Measurements from ENCODE around the gene FAM25A.
"Not testable (repeated sequence)": the region's sequence is repeated elsewhere in the genome, so short reads cannot be mapped to it uniquely, and the experiment has no call there.

Gene FAM25A

DNA sequence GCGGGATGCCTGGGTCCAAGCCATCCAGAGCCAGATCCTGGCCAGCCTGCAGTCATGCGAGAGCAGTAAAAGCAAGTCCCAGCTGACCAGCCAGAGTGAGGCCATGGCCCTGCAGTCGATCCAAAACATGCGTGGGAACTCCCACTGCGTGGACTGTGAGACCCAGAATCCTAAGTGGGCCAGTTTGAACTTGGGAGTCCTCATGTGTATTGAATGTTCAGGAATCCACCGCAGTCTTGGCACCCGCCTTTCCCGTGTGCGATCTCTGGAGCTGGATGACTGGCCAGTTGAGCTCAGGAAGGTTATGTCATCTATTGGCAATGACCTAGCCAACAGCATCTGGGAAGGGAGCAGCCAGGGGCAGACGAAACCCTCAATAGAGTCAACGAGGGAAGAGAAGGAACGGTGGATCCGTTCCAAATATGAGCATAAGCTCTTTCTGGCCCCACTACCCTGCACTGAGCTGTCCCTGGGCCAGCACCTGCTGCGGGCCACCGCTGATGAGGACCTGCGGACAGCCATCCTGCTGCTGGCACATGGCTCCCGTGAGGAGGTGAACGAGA is 10.9 kb upstream of the FAM25A start:
- H3K4me1 ChIP-seq (ENCODE audit: control insufficient read depth, insufficient read depth, low read length); H3K36me3 ChIP-seq (ENCODE audit: control insufficient read depth, insufficient read depth, low read length); H3K9me3 ChIP-seq (ENCODE audit: control insufficient read depth, low read length); H3K27me3 ChIP-seq (ENCODE audit: control insufficient read depth, insufficient read depth, low read length, poor library complexity, severe bottlenecking); H3K4me3 ChIP-seq (ENCODE audit: insufficient read depth, low read depth, low read length); H3K27ac ChIP-seq (ENCODE audit: insufficient read depth, low read depth, low read length, poor library complexity, severe bottlenecking): not testable (repeated sequence)
- 96 to 97% methylated on average over 15 to 16 of the region's 18 CpGs for WGBS, 2 experiments

DNA sequence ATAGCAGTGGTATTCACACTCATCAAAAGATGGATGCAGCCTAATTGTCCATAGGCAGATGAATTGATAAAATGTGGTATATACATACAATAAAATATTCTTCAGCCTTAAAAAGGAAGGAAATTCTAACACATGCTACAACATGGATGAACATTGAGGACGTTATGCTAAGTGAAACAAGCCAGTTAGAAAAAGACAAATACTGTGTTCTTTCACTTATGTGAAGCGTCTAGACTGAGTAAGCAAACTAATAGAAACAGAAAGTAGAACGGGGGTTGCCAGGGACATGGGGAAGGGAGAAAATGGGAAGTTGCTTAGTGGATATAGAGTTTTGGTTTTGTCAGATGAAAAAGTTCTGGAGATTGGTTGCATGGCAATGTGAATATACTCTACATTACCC is 6.6 kb upstream of the FAM25A start:
- not testable (repeated sequence) for H3K27ac ChIP-seq (ENCODE audit: insufficient read depth, low read depth, low read length, poor library complexity, severe bottlenecking); H3K27me3 ChIP-seq (ENCODE audit: control insufficient read depth, insufficient read depth, low read length, poor library complexity, severe bottlenecking); H3K36me3 ChIP-seq (ENCODE audit: control insufficient read depth, insufficient read depth, low read length); H3K4me3 ChIP-seq (ENCODE audit: insufficient read depth, low read depth, low read length); H3K9me3 ChIP-seq (ENCODE audit: control insufficient read depth, low read length); H3K4me1 ChIP-seq (ENCODE audit: control insufficient read depth, insufficient read depth, low read length)
- 100% methylated on average over 1 of the region's 3 CpGs; no CpG with 5 or more reads in 1 of the 2 experiments for WGBS, 2 experiments

DNA sequence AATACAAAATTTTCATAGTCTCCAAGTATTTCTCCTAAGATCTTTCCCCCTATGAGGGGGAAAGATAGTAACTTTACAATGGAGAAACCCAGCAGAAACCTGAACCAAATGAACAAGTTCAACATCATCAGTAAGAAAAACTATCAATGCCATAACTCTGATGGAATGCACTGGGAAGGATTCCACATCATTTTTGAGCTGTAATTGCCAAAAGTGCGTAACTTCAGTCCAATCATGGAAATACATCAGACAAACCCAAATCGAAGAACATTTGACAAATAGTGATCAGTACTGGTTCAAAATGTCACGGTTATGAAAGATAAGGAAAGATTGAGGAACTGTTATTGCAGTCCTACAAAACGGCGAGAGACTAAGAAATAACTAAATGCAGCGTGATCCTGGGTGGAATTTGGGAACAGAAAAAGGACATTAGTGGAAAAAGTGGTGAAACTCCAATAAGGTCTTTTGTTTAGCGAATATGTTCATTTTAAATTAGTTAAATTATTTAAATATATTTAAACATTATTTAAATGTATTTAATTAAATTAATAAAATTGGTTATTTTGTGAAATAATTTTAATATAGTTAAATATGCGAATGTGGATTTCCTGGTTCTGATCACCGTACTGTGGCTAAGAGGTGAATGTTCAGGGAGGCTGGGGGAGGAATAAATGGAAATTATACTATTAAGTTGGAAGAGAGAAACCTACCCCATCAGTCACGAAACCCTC is 4.9 kb upstream of the FAM25A start:
- H3K4me1 ChIP-seq (ENCODE audit: control insufficient read depth, insufficient read depth, low read length); H3K27me3 ChIP-seq (ENCODE audit: control insufficient read depth, insufficient read depth, low read length, poor library complexity, severe bottlenecking); H3K27ac ChIP-seq (ENCODE audit: insufficient read depth, low read depth, low read length, poor library complexity, severe bottlenecking); H3K36me3 ChIP-seq (ENCODE audit: control insufficient read depth, insufficient read depth, low read length); H3K9me3 ChIP-seq (ENCODE audit: control insufficient read depth, low read length); H3K4me3 ChIP-seq (ENCODE audit: insufficient read depth, low read depth, low read length): not testable (repeated sequence)
- WGBS, 2 experiments = 89 to 100% methylated on average over 5 to 6 of the region's 10 CpGs

DNA sequence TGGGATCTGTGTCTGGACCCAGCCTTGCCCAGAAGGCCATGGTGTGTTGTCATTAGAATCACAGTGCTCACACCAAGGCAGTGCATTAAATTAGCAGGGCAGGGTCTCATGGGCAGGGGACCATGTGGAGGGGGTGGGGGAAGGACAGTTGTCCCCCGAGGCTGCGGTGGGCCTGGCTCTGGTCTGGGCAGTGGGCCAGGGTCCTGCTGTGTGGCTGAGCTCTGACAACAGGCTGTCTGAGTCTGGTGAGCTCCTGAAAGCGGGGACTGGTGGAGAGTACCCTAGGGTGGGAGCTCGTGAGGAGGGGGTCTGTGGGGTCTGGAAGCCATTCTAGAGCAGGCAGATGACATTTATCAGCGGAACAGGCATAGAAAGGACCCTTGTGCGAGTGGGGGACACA is 2.0 kb upstream of the FAM25A start:
- WGBS, 2 experiments = 93 to 96% methylated on average over 6 of the region's 6 CpGs
- H3K27ac ChIP-seq (ENCODE audit: insufficient read depth, low read depth, low read length, poor library complexity, severe bottlenecking); H3K4me1 ChIP-seq (ENCODE audit: control insufficient read depth, insufficient read depth, low read length); H3K9me3 ChIP-seq (ENCODE audit: control insufficient read depth, low read length); H3K27me3 ChIP-seq (ENCODE audit: control insufficient read depth, insufficient read depth, low read length, poor library complexity, severe bottlenecking); H3K36me3 ChIP-seq (ENCODE audit: control insufficient read depth, insufficient read depth, low read length); H3K4me3 ChIP-seq (ENCODE audit: insufficient read depth, low read depth, low read length): not testable (repeated sequence)

DNA sequence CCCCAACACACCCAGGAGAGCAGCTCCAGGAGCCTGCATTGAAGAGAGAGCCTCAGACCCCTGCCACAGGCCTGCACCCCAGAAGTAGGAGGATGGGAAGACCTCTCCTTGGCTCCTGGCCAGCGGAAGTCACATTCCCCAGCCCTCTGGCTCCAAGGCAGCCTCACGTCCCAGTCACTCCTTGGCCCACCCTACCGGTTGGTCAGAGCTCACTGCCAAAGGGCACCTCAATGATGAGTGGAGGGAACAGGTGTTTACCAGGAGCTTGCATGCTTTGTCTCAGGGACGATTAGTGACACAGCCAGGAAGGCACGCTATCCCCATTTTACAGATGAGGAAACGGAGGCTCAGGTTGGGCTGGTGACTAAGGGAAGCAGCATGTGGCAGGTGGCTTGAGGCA is 1.0 kb upstream of the FAM25A start:
- H3K27ac ChIP-seq (ENCODE audit: insufficient read depth, low read depth, low read length, poor library complexity, severe bottlenecking); H3K27me3 ChIP-seq (ENCODE audit: control insufficient read depth, insufficient read depth, low read length, poor library complexity, severe bottlenecking); H3K4me3 ChIP-seq (ENCODE audit: insufficient read depth, low read depth, low read length); H3K9me3 ChIP-seq (ENCODE audit: control insufficient read depth, low read length); H3K4me1 ChIP-seq (ENCODE audit: control insufficient read depth, insufficient read depth, low read length); H3K36me3 ChIP-seq (ENCODE audit: control insufficient read depth, insufficient read depth, low read length): not testable (repeated sequence)
- WGBS, 2 experiments = 92 to 98% methylated on average over 5 to 6 of the region's 6 CpGs

DNA sequence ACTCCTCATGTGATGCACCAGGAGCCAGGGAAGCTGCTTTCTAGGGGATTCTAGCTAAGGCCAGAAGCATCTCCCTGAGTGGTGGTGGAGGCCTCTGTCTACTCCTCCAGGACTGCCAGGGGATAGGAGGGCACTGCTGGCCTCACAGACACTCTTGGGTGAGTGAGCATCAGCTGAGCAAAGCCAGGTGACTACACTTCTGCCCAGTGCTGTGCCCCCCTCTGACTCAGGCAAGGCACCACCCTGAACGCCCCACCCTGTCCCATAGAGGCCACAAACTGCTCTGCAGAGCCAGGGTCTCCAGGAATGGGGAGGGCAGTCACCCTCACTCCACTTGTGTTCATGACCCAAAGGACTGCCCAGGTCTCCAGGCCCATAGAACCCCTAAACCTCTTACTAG is 590 bp upstream of the FAM25A start:
- H3K27ac ChIP-seq (ENCODE audit: insufficient read depth, low read depth, low read length, poor library complexity, severe bottlenecking); H3K4me1 ChIP-seq (ENCODE audit: control insufficient read depth, insufficient read depth, low read length); H3K4me3 ChIP-seq (ENCODE audit: insufficient read depth, low read depth, low read length); H3K27me3 ChIP-seq (ENCODE audit: control insufficient read depth, insufficient read depth, low read length, poor library complexity, severe bottlenecking); H3K36me3 ChIP-seq (ENCODE audit: control insufficient read depth, insufficient read depth, low read length); H3K9me3 ChIP-seq (ENCODE audit: control insufficient read depth, low read length): not testable (repeated sequence)
- WGBS, 2 experiments = 80 to 86% methylated on average over 1 of the region's 1 CpG

DNA sequence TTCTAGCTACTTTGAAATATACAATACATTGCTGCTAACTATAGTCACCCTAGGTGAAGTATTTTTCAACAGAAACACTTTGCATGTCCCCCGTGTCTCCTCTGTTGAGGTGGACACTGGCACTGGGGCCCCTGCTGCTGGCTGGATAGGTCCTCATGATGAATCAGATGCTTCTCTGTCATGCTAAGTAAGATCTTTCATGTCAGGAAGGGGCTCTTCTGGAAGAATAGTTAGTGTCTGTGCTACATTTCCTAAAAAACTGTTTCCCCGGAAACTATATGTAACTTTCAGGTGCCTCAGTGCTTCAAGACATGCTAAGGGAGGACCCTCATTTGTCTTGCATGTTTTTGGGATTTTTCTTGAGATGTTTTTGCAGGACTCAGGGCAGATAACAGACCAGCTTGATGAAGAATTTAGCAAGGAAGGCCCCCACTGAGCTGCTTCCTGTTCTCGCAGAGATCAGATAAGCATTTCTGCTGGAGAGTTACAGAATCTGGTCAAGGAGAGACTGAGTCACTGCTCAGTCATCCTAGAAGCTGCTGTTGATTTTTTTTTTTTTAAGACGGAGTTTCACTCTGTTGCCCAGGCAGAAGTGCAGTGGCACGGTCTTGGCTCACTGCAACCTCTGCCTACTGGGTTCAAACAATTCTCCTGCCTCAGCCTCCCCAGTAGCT is 5.3 kb downstream of the FAM25A start:
- H3K27ac ChIP-seq (ENCODE audit: insufficient read depth, low read depth, low read length, poor library complexity, severe bottlenecking); H3K27me3 ChIP-seq (ENCODE audit: control insufficient read depth, insufficient read depth, low read length, poor library complexity, severe bottlenecking); H3K36me3 ChIP-seq (ENCODE audit: control insufficient read depth, insufficient read depth, low read length); H3K9me3 ChIP-seq (ENCODE audit: control insufficient read depth, low read length); H3K4me3 ChIP-seq (ENCODE audit: insufficient read depth, low read depth, low read length); H3K4me1 ChIP-seq (ENCODE audit: control insufficient read depth, insufficient read depth, low read length): not testable (repeated sequence)
- WGBS, 2 experiments = 58 to 59% methylated on average over 5 of the region's 5 CpGs

DNA sequence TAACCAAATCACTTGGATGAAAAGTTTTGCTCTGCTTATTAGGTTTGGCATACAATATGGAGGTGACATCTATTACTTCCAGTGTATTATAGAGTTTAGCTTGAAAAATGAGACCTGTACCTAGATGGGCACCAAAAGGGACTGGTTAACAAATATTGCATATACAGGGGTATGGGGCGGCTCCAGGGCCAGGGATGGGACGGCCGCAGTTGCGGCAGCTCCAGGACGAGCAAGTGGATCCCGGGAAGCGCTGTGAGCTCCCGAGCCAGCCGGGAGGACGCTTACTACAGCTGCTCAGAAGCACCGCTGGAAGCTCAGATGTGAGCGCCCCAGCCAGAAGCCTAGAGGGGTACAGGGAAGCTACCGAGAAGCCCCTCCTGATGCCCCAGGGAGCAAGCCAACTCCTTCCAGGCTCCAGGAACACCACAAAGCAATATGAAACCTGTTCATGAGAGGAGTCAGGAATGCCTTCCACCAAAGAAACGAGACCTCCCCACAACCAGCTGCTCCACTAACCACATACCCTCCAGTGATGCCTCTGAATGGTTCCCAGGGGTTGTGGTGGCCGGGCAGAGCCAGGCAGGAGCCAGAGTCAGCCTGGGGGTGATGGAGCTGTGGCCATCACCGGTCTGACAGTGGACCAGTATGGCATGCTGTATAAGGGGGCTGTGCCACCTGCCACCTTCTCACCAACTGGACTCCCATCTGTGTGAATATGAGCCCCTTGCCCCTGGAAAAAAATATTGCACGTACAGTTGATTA is 6.8 kb downstream of the FAM25A start:
- H3K9me3 ChIP-seq (ENCODE audit: control insufficient read depth, low read length); H3K27ac ChIP-seq (ENCODE audit: insufficient read depth, low read depth, low read length, poor library complexity, severe bottlenecking); H3K27me3 ChIP-seq (ENCODE audit: control insufficient read depth, insufficient read depth, low read length, poor library complexity, severe bottlenecking); H3K4me3 ChIP-seq (ENCODE audit: insufficient read depth, low read depth, low read length); H3K36me3 ChIP-seq (ENCODE audit: control insufficient read depth, insufficient read depth, low read length); H3K4me1 ChIP-seq (ENCODE audit: control insufficient read depth, insufficient read depth, low read length): not testable (repeated sequence)
- WGBS, 2 experiments = 85 to 89% methylated on average over 16 of the region's 17 CpGs

DNA sequence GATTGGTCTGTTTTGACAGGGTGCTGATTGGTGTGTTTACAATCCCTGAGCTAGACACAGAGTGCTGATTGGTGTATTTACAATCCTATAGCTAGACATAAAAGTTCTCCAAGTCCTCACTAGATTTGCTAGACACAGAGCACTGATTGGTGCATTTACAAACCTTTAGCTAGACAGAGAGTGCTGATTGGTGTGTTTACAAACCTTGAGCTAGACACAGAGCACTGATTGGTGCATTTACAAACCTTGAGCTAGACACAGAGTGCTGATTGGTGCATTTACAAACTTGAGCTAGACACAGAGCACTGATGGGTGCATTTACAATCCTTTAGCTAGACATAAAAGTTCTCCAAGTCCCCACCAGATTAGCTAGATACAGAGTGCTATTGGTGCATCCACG is 10.3 kb downstream of the FAM25A start:
- H3K36me3 ChIP-seq (ENCODE audit: control insufficient read depth, insufficient read depth, low read length); H3K4me3 ChIP-seq (ENCODE audit: insufficient read depth, low read depth, low read length); H3K27me3 ChIP-seq (ENCODE audit: control insufficient read depth, insufficient read depth, low read length, poor library complexity, severe bottlenecking); H3K27ac ChIP-seq (ENCODE audit: insufficient read depth, low read depth, low read length, poor library complexity, severe bottlenecking); H3K4me1 ChIP-seq (ENCODE audit: control insufficient read depth, insufficient read depth, low read length); H3K9me3 ChIP-seq (ENCODE audit: control insufficient read depth, low read length): not testable (repeated sequence)
- 85 to 93% methylated on average over 1 of the region's 1 CpG for WGBS, 2 experiments

DNA sequence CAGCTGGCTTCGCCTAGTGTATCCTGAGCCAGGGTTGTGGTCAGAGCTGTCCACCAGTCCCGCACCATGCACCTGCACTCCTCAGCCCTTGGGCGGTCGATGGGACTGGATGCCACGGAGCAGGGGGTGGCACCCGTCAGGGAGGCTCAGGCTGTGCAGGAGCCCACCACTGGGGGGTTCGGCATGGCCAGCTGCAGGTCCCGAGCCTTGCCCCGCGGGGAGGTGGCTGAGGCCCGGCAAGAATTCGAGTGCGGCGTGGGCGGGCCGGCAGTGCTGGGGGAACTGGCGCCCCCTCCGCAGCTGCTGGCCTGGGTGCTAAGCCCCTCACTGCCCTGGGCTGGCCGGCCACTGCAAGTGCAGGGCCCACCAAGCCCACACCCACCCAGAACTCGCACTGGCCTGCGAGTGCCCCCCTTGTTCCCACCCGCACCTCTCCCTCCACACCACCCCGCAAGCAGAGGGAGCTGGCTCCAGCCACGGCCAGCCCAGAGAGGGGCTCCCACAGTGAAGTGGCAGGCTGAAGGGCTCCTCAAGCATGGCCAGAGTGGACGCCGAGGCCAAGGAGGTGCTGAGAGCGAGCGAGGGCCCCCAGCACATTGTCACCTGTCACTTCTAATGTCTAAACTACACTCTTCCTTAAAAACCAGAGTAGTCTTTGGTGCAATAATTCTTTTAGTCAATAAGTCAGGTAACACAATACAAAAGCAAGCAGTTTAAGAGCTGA is 11.0 kb downstream of the FAM25A start:
- 93 to 94% methylated on average over 28 of the region's 28 CpGs for WGBS, 2 experiments
- Histone ChIP-seq H3K9me3 (ENCODE audit: control insufficient read depth, low read length) (no peaks in the 10 kb centered on the region), H3K27me3 (ENCODE audit: control insufficient read depth, insufficient read depth, low read length, poor library complexity, severe bottlenecking) (no peaks in the 10 kb centered on the region), H3K4me3 (ENCODE audit: insufficient read depth, low read depth, low read length) (no peak overlapping the region), H3K36me3 (ENCODE audit: control insufficient read depth, insufficient read depth, low read length) (no peaks in the 10 kb centered on the region), H3K4me1 (ENCODE audit: control insufficient read depth, insufficient read depth, low read length) (no peaks in the 10 kb centered on the region), H3K27ac (ENCODE audit: insufficient read depth, low read depth, low read length, poor library complexity, severe bottlenecking) (no peak overlapping the region)
